ENCODE results near the gene MAN1B1. TPM values are rescaled to one million over a fixed set of nuclear protein-coding genes. Genes with fewer than 3 reads are reported as not detected.

The MAN1B1 gene
- total RNA-seq, 1 donor from 2014 or later, result 54.0 TPM

GRCh38 chr9:137083394-137084004 lies 3.3 kb upstream of the MAN1B1 start:
- H3K4me3 Mint-ChIP-seq, result peak overlapping the region; percentile 49
- H3K27ac Mint-ChIP-seq (ENCODE audit: unreplicated experiment), result no peak overlapping the region
- peaks cover 16% of the 10 kb centered on the region for H3K4me1 Mint-ChIP-seq
- TF ChIP-seq, protein P1, sequence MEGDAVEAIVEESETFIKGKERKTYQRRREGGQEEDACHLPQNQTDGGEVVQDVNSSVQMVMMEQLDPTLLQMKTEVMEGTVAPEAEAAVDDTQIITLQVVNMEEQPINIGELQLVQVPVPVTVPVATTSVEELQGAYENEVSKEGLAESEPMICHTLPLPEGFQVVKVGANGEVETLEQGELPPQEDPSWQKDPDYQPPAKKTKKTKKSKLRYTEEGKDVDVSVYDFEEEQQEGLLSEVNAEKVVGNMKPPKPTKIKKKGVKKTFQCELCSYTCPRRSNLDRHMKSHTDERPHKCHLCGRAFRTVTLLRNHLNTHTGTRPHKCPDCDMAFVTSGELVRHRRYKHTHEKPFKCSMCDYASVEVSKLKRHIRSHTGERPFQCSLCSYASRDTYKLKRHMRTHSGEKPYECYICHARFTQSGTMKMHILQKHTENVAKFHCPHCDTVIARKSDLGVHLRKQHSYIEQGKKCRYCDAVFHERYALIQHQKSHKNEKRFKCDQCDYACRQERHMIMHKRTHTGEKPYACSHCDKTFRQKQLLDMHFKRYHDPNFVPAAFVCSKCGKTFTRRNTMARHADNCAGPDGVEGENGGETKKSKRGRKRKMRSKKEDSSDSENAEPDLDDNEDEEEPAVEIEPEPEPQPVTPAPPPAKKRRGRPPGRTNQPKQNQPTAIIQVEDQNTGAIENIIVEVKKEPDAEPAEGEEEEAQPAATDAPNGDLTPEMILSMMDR (conservative IDR thresholded peaks at IDR 0.05), result no peak
- peaks cover 50% of the 10 kb centered on the region for H3K27me3 Mint-ChIP-seq (ENCODE audit: low read depth)
- H3K9me3 Mint-ChIP-seq, result no peaks in the 10 kb centered on the region
- no peak for DNase-seq (ENCODE audit: low read depth, low spot score)
- no peaks in the 10 kb centered on the region for H3K36me3 Mint-ChIP-seq (ENCODE audit: low read depth)

DNA sequence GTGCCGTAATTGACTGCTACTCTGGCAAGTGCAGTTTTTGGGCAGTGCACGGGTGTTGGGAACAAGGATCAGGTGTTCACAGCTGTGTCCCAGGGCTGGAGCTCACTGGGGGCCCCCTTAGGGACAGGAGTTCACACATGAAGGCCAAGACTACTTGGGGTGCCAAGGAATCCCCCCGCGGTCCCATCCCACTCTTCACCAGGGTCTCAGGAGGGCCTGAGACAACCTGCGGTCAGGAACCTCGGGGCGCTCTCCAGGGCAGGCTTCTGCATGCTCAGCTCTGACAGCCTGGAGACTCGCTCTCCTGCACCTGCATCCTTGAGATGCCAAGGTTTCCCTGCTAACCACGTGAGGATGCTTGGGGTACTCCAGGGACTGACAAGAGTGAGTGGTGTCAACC lies 2.3 kb upstream of the MAN1B1 start:
- Mint-ChIP-seq H3K27me3 (ENCODE audit: low read depth) (peaks cover 40% of the 10 kb centered on the region), H3K36me3 (ENCODE audit: low read depth) (no peaks in the 10 kb centered on the region), H3K4me3 (no peak overlapping the region), H3K4me1 (peaks cover 23% of the 10 kb centered on the region), H3K27ac (ENCODE audit: unreplicated experiment) (no peak overlapping the region), H3K9me3 (no peaks in the 10 kb centered on the region)
- DNase-seq (ENCODE audit: low read depth, low spot score), result no peak
- TF ChIP-seq, protein P1 (conservative IDR thresholded peaks at IDR 0.05), result no peak

DNA sequence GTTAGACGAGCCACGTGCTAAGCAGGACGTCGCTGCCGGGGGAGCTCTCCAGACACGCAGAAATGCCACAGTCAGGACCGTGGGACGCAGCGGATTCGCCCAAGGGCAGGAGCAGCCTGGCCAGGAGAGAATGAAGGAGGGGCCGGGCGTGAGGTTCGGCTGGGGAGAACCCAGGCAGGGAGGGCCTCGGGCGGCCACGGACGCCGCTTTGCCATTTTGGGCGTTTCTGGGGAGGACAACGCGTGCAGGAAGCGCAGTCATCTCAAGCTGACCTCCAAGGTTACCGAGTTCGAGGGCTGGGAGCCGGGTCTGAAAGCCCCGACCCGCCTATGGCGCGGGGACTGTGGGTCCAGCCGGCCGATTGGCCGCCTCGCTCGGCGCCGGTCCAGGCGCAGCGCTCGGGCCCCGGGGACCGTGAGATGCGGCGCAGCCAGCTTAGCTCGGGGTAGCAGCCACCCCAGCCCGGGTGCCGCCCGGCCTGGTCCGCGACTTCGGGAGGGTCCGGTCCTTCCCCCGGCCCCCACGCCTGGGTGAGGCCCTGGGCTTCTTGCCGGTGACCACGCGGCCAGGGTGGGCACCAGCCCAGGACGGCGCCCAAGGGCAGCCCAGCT lies 760 bp upstream of the MAN1B1 start:
- no peak for DNase-seq (ENCODE audit: low read depth, low spot score)
- peak overlapping the region; percentile 91 for H3K27ac Mint-ChIP-seq (ENCODE audit: unreplicated experiment)
- H3K4me3 Mint-ChIP-seq, result peak overlapping the region; percentile 89
- H3K27me3 Mint-ChIP-seq (ENCODE audit: low read depth), result peaks cover 30% of the 10 kb centered on the region
- H3K4me1 Mint-ChIP-seq, result peaks cover 23% of the 10 kb centered on the region
- H3K36me3 Mint-ChIP-seq (ENCODE audit: low read depth), result no peaks in the 10 kb centered on the region
- TF ChIP-seq, protein P1 (conservative IDR thresholded peaks at IDR 0.05), result no peak
- no peaks in the 10 kb centered on the region for H3K9me3 Mint-ChIP-seq

DNA sequence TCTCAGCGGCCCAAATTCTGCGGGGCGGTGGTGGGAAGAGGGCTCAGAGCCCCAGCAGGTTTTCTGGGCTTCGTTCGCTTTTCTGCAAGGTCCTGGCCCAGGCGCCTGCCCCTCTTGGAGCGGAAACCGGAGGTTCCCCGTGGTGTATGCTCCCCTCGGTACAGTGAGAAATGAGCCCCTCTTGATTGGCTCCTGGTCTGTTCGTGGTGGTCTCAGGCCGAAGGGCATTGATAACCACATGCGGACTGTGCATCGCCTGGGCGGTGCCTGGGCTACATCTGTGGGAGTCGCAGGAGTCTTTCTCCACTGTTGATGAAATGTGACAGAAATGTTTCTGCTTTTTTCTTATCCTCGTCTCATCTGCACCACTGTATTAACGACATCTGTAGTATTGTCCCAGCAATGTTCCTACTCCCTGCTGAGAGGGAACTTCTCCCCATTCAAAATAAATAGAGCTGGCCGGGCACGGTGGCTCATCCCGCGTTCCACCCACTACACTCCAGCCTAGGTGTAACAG lies 682 bp downstream of the MAN1B1 start:
- no peak for DNase-seq (ENCODE audit: low read depth, low spot score)
- peaks cover 19% of the 10 kb centered on the region for H3K27me3 Mint-ChIP-seq (ENCODE audit: low read depth)
- peak overlapping the region; percentile 60 for H3K27ac Mint-ChIP-seq (ENCODE audit: unreplicated experiment)
- peaks cover 23% of the 10 kb centered on the region for H3K4me1 Mint-ChIP-seq
- H3K36me3 Mint-ChIP-seq (ENCODE audit: low read depth), result no peaks in the 10 kb centered on the region
- TF ChIP-seq, protein P1 (conservative IDR thresholded peaks at IDR 0.05), result no peak
- no peaks in the 10 kb centered on the region for H3K9me3 Mint-ChIP-seq
- peak overlapping the region; percentile 93 for H3K4me3 Mint-ChIP-seq

DNA sequence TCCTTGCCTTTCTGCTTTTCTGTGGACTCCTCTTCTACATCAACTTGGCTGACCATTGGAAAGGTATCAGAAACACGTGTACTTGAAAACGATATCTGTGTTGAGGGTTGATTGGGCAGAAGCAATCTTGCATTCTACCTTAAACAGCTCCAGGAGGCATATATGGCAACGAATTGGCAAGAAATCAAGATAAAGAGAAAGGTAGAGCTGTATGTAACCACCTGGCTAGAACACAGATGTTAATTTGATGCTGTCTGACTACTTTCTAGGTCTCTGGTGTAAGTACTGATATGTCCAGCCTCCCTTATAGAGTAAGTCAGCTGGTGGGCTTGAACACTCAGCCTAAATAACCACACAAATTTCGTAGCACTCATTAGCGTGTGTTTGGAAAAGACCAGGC lies 1.3 kb downstream of the MAN1B1 start:
- H3K4me3 Mint-ChIP-seq, result peak overlapping the region; percentile 93
- H3K9me3 Mint-ChIP-seq, result no peaks in the 10 kb centered on the region
- H3K36me3 Mint-ChIP-seq (ENCODE audit: low read depth), result no peaks in the 10 kb centered on the region
- peaks cover 23% of the 10 kb centered on the region for H3K4me1 Mint-ChIP-seq
- H3K27ac Mint-ChIP-seq (ENCODE audit: unreplicated experiment), result no peak overlapping the region
- peaks cover 15% of the 10 kb centered on the region for H3K27me3 Mint-ChIP-seq (ENCODE audit: low read depth)
- DNase-seq (ENCODE audit: low read depth, low spot score), result no peak
- TF ChIP-seq, protein P1 (conservative IDR thresholded peaks at IDR 0.05), result no peak

All from neural crest cell (in vitro differentiated cells).